H9 (cell line): ENCODE results near the gene CACNA1I. TPM values are rescaled to one million over a fixed set of nuclear protein-coding genes. Genes with fewer than 3 reads are reported as not detected.
A peak's percentile ranks its signal among the peaks of the same experiment; 100 is the strongest.

Source experiments
- DNase-seq: peaks from one replicate; pipeline ENCODE4 v3.0.0-alpha.2; 2017
- H2AFZ ChIP-seq: one replicate; pipeline ENCODE4 v1.6.1; 2013; ENCODE audit warnings: mild to moderate bottlenecking, low read length, control low read depth, moderate library complexity
- H2AK5ac ChIP-seq: 2 replicates; pipeline ENCODE4 v1.6.1; 2013; ENCODE audit warnings: low read length, control low read depth, mixed read lengths; ENCODE audit not compliant: insufficient read length
- H2BK120ac ChIP-seq: one replicate; pipeline ENCODE4 v1.6.1; 2013; ENCODE audit warnings: low read depth, mild to moderate bottlenecking, low read length, control low read depth, inconsistent platforms; ENCODE audit not compliant: poor library complexity, severe bottlenecking
- H2BK12ac ChIP-seq: 2 replicates; pipeline ENCODE4 v1.6.1; 2013; ENCODE audit warnings: low read length, control low read depth, mixed read lengths, low read depth; ENCODE audit not compliant: insufficient read length
- H2BK15ac ChIP-seq: 2 replicates; pipeline ENCODE4 v1.6.1; 2013; ENCODE audit warnings: low read depth, low read length, control low read depth
- H2BK20ac ChIP-seq: one replicate; pipeline ENCODE4 v1.6.1; 2013; ENCODE audit warnings: low read depth, mild to moderate bottlenecking, low read length, control low read depth, inconsistent platforms; ENCODE audit not compliant: poor library complexity, severe bottlenecking
- H2BK5ac ChIP-seq: 2 replicates; pipeline ENCODE4 v1.6.1; 2013; ENCODE audit warnings: low read length, control low read depth, mixed read lengths; ENCODE audit not compliant: insufficient read length
- H3K14ac ChIP-seq: 2 replicates; pipeline ENCODE4 v1.6.1; 2013; ENCODE audit warnings: low read length, control low read depth; ENCODE audit not compliant: insufficient read depth
- H3K18ac ChIP-seq: 2 replicates; pipeline ENCODE4 v1.6.1; 2013; ENCODE audit warnings: low read depth, mild to moderate bottlenecking, mixed read lengths, low read length, control low read depth; ENCODE audit not compliant: insufficient read length
- H3K23ac ChIP-seq: 2 replicates; pipeline ENCODE4 v1.6.1; 2013; ENCODE audit warnings: low read length, control low read depth, mixed read lengths, low read depth; ENCODE audit not compliant: insufficient read length
- H3K23me2 ChIP-seq: 2 replicates; pipeline ENCODE4 v1.6.1; 2013; ENCODE audit warnings: low read depth, mild to moderate bottlenecking, mixed read lengths, low read length, control low read depth; ENCODE audit not compliant: insufficient read length, poor library complexity, severe bottlenecking
- H3K27ac ChIP-seq: 2 replicates; pipeline ENCODE4 v1.5.1; 2013; ENCODE audit warnings: low read length, control low read depth, mixed read lengths, low read depth; ENCODE audit not compliant: insufficient read length
- H3K27me3 ChIP-seq: 2 replicates; pipeline ENCODE4 v1.6.1; 2013; ENCODE audit warnings: low read length, control low read depth, inconsistent platforms; ENCODE audit not compliant: insufficient read depth
- H3K4ac ChIP-seq: 2 replicates; pipeline ENCODE4 v1.6.1; 2013; ENCODE audit warnings: low read depth, mild to moderate bottlenecking, control low read depth, inconsistent platforms, low read length, moderate library complexity
- H3K4me1 ChIP-seq: 2 replicates; pipeline ENCODE4 v1.6.1; 2013; ENCODE audit warnings: low read length, control low read depth, inconsistent platforms; ENCODE audit not compliant: insufficient read depth
- H3K4me2 ChIP-seq: 2 replicates; pipeline ENCODE4 v1.6.1; 2013; ENCODE audit warnings: low read length, control low read depth, mixed read lengths; ENCODE audit not compliant: insufficient read length, insufficient read depth
- H3K56ac ChIP-seq: 2 replicates; pipeline ENCODE4 v1.6.1; 2013; ENCODE audit warnings: low read depth, mild to moderate bottlenecking, mixed read lengths, low read length, control low read depth; ENCODE audit not compliant: insufficient read length
- H3K79me1 ChIP-seq: 2 replicates; pipeline ENCODE4 v1.6.1; 2013; ENCODE audit warnings: low read depth, mild to moderate bottlenecking, moderate library complexity, low read length, control low read depth, inconsistent platforms; ENCODE audit not compliant: insufficient read depth, poor library complexity, severe bottlenecking
- H3K79me2 ChIP-seq: 2 replicates; pipeline ENCODE4 v1.6.1; 2013; ENCODE audit warnings: low read length, control low read depth, inconsistent platforms; ENCODE audit not compliant: insufficient read depth
- H3K9ac ChIP-seq: 2 replicates; pipeline ENCODE4 v1.6.1; 2013; ENCODE audit warnings: low read length, control low read depth, mixed read lengths; ENCODE audit not compliant: insufficient read length; ENCODE audit errors: extremely low read depth
- H3K9me3 ChIP-seq: one replicate; pipeline ENCODE4 v1.6.1; 2013; ENCODE audit warnings: low read depth, low read length, inconsistent platforms; ENCODE audit not compliant: control insufficient read depth
- H3T11ph ChIP-seq: one replicate; pipeline ENCODE4 v1.6.1; 2013; ENCODE audit warnings: mild to moderate bottlenecking, low read length, control low read depth, inconsistent platforms
- H4K20me1 ChIP-seq: one replicate; pipeline ENCODE4 v1.6.1; 2013; ENCODE audit not compliant: control insufficient read depth, insufficient read length, insufficient read depth
- H4K5ac ChIP-seq: 2 replicates; pipeline ENCODE4 v1.6.1; 2013; ENCODE audit warnings: low read depth, mild to moderate bottlenecking, mixed read lengths, low read length, control low read depth; ENCODE audit not compliant: insufficient read length
- H4K8ac ChIP-seq: replicated peaks from 2 replicates; pipeline ENCODE4 v1.6.1; 2013; ENCODE audit warnings: low read length, control low read depth, mixed read lengths, low read depth; ENCODE audit not compliant: insufficient read length
- H4K91ac ChIP-seq: 2 replicates; pipeline ENCODE4 v1.6.1; 2013; ENCODE audit warnings: low read depth, mild to moderate bottlenecking, moderate library complexity, mixed read lengths, low read length, control low read depth; ENCODE audit not compliant: insufficient read length
- H3K27ac Mint-ChIP-seq, 3 experiments: 2 replicates in 2 of 3; 3 replicates in 1 of 3; pipeline ENCODE4 v1.8.0; 2020 to 2021; ENCODE audit warnings: mixed read lengths in 3 of 3, mild to moderate bottlenecking in 1 of 3, moderate library complexity in 1 of 3
- H3K27me3 Mint-ChIP-seq: 2 replicates; pipeline ENCODE4 v1.8.0; 2021; ENCODE audit warnings: low read depth, mild to moderate bottlenecking, moderate library complexity, mixed read lengths
- H3K36me3 Mint-ChIP-seq, 3 experiments: 2 replicates in 2 of 3; 3 replicates in 1 of 3; pipeline ENCODE4 v1.8.0; 2020 to 2021; ENCODE audit warnings: low read depth in 3 of 3, mixed read lengths in 3 of 3; ENCODE audit not compliant: insufficient read depth in 1 of 3
- H3K4me1 Mint-ChIP-seq, 2 experiments: 2 replicates each; pipeline ENCODE4 v1.8.0; 2020; ENCODE audit warnings: mixed read lengths in 2 of 2
- H3K4me3 Mint-ChIP-seq, 2 experiments: 2 replicates in 1 of 2; 3 replicates in 1 of 2; pipeline ENCODE4 v1.8.0; 2020 to 2021; ENCODE audit warnings: mild to moderate bottlenecking in 2 of 2, mixed read lengths in 2 of 2, moderate library complexity in 1 of 2
- H3K9me3 Mint-ChIP-seq, 2 experiments: 2 replicates in 1 of 2; 3 replicates in 1 of 2; pipeline ENCODE4 v1.8.0; 2020; ENCODE audit warnings: mild to moderate bottlenecking in 2 of 2, mixed read lengths in 2 of 2, moderate library complexity in 1 of 2
- WGBS: extraction: QIAGEN DNeasy Blood & Tissue Kit; methylation state at CpG from one replicate; pipeline ENCODE4 v1.1.7; 2013; ENCODE audit warnings: missing lambda C conversion rate, low lambda C conversion rate, mixed read lengths; ENCODE audit not compliant: insufficient read length; ENCODE audit errors: extremely low coverage; 5-methylcytosine and 5-hydroxymethylcytosine counted together
- total RNA-seq: library from RNA; stranded (reverse); gene quantifications from 2 replicates; pipeline ENCODE4 v1.2.1, GENCODE V29; 2021
- TF ChIP-seq, protein P1 (sequence below): fragments of 200-600 bp; sonication (generic); conservative IDR thresholded peaks from 3 replicates; pipeline ENCODE4 v1.8.0; 2021; ENCODE audit warnings: antibody characterized with exemption, mild to moderate bottlenecking

CACNA1I gene
- total RNA-seq, 1 experiment from 2014 or later, result 0.50 TPM

DNA sequence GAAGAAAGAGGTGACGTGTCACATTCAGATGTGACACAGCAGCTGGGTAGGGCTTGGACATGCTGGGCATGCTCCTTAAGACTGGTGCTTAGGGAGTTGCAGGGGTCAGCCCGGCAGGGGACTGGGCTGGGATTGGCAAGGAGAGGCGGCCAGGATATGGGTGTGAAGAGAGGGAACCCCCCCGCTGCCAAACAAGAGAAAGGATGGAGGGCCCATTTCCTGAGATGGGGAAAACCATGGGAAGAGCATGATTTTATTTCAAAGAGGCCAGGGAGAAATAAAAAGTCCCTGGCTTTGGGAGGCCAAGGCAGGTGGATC lies 44.9 kb upstream of the CACNA1I start:
- peak overlapping the region in 1 of 2 experiments; percentile 41; a peak in 2 of 5 replicates for H3K4me3 Mint-ChIP-seq
- no peaks in the 10 kb centered on the region; the same call in 1 of the 2 replicates for H3K27me3 Mint-ChIP-seq
- H2AFZ ChIP-seq, result no peak overlapping the region

More for the DNA sequence above, 44.9 kb upstream of the CACNA1I start:
- H3K4me1 Mint-ChIP-seq, result peaks cover 36 to 45% of the 10 kb centered on the region in 2 experiments
- Histone ChIP-seq H4K91ac (no peak overlapping the region), H3K27me3 (no peaks in the 10 kb centered on the region), H3K14ac (no peak overlapping the region), H2BK120ac (no peak overlapping the region), H3K79me1 (no peaks in the 10 kb centered on the region), H3K4ac (no peak overlapping the region), H3K9me3 (no peaks in the 10 kb centered on the region), H3K4me2 (no peak overlapping the region), H2AK5ac (no peak overlapping the region), H3K23me2 (peaks cover 6% of the 10 kb centered on the region), H3K18ac (no peak overlapping the region), H4K5ac (no peak overlapping the region), H3K27ac (no peak overlapping the region), H2BK15ac (no peak overlapping the region), H4K20me1 (peaks cover 9% of the 10 kb centered on the region), H3K9ac (no peak overlapping the region), H2BK20ac (no peak overlapping the region), H3K23ac (no peak overlapping the region), H3T11ph (no peak overlapping the region), H3K4me1 (no peaks in the 10 kb centered on the region; the same call in 1 of the 2 replicates), H2BK5ac (no peak overlapping the region), H2BK12ac (no peak overlapping the region), H4K8ac (no peak overlapping the region), H3K79me2 (peaks cover 8% of the 10 kb centered on the region; the same call in 1 of the 2 replicates), H3K56ac (no peak overlapping the region)
- peaks cover 33 to 72% (median 64%) of the 10 kb centered on the region in 3 experiments for H3K36me3 Mint-ChIP-seq
- no peaks in the 10 kb centered on the region; a peak in 1 of 5 replicates for H3K9me3 Mint-ChIP-seq
- no peak for DNase-seq
- TF ChIP-seq, protein P1, sequence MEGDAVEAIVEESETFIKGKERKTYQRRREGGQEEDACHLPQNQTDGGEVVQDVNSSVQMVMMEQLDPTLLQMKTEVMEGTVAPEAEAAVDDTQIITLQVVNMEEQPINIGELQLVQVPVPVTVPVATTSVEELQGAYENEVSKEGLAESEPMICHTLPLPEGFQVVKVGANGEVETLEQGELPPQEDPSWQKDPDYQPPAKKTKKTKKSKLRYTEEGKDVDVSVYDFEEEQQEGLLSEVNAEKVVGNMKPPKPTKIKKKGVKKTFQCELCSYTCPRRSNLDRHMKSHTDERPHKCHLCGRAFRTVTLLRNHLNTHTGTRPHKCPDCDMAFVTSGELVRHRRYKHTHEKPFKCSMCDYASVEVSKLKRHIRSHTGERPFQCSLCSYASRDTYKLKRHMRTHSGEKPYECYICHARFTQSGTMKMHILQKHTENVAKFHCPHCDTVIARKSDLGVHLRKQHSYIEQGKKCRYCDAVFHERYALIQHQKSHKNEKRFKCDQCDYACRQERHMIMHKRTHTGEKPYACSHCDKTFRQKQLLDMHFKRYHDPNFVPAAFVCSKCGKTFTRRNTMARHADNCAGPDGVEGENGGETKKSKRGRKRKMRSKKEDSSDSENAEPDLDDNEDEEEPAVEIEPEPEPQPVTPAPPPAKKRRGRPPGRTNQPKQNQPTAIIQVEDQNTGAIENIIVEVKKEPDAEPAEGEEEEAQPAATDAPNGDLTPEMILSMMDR, result no peak
- WGBS, result no CpG with 5 or more reads among the region's 4 CpGs
- H3K27ac Mint-ChIP-seq, result peak overlapping the region in 2 of 3 experiments; percentile 38 to 45; a peak in 3 of 7 replicates
